SK-N-SH (cell line): Measurements from ENCODE around the gene CFHR5. TPM values are rescaled to one million over a fixed set of nuclear protein-coding genes. Genes with fewer than 3 reads are reported as not detected.

Experiments used
- CTCF ChIA-PET: fragments of 300-600, 350-600 bp; formaldehyde crosslinking; extraction: SDS; loops from one replicate; lab custom pipeline; 2021; lab: Yijun Ruan, JAX
- POLR2A ChIA-PET: fragments of 350-600 bp; sonication (Branson Sonifier 250); formaldehyde crosslinking; extraction: SDS; loops from one replicate; lab custom pipeline; 2020; ENCODE audit warnings: antibody characterized with exemption, inconsistent platforms; lab: Yijun Ruan, JAX
- DNase-seq: peaks from one replicate; pipeline ENCODE4 v3.0.0; 2012
- H2AFZ ChIP-seq: fragments of 200-600 bp; sonication (generic); 2 replicates; pipeline ENCODE4 v1.8.1; 2016; ENCODE audit warnings: antibody characterized with exemption, mild to moderate bottlenecking, low read depth
- H3F3A ChIP-seq: fragments of 200-600 bp; sonication (generic); replicated peaks from 2 replicates; pipeline ENCODE3; 2016; ENCODE audit warnings: antibody characterized with exemption, mild to moderate bottlenecking; ENCODE audit not compliant: insufficient read depth
- H3K27ac ChIP-seq, 2 experiments: fragments of 200-500 bp in 1 of 2; fragments of 200-600 bp in 1 of 2; sonication (Bioruptor generic) in 1 of 2; sonication (generic), shearing (Covaris generic) in 1 of 2; 2 replicates each; pipeline versions ENCODE4 v1.5.1 to v1.6.1; 2014 to 2016; ENCODE audit warnings: low read depth in 2 of 2, inconsistent platforms in 1 of 2, low read length in 1 of 2, mild to moderate bottlenecking in 1 of 2, mixed read lengths in 1 of 2
- H3K27me3 ChIP-seq: fragments of 200-600 bp; sonication (generic), shearing (Covaris generic); 2 replicates; pipeline ENCODE4 v1.6.1; 2016; ENCODE audit warnings: mixed run types; ENCODE audit not compliant: insufficient read depth
- H3K36me3 ChIP-seq, 2 experiments: fragments of 200-500 bp in 1 of 2; fragments of 200-600 bp in 1 of 2; sonication (Bioruptor generic) in 1 of 2; sonication (generic) in 1 of 2; replicated peaks in 1 of 2; 2 replicates each; pipeline versions ENCODE3 to v1.5.1; 2014 to 2016; ENCODE audit warnings: low read length in 1 of 2, mild to moderate bottlenecking in 1 of 2; ENCODE audit not compliant: insufficient read depth in 2 of 2, control insufficient read depth in 1 of 2
- H3K4me1 ChIP-seq, 2 experiments: fragments of 200-500 bp in 1 of 2; fragments of 200-600 bp in 1 of 2; sonication (Bioruptor generic) in 1 of 2; sonication (generic), shearing (Covaris generic) in 1 of 2; 2 replicates each; pipeline versions ENCODE4 v1.5.1 to v1.6.1; 2014 to 2016; ENCODE audit warnings: low read depth in 1 of 2, low read length in 1 of 2, mixed run types in 1 of 2; ENCODE audit not compliant: insufficient read depth in 2 of 2, control insufficient read depth in 1 of 2
- H3K4me2 ChIP-seq: fragments of 200-600 bp; sonication (generic), shearing (Covaris generic); 2 replicates; pipeline ENCODE4 v1.6.1; 2017; ENCODE audit warnings: mixed run types
- H3K4me3 ChIP-seq, 2 experiments: fragments of 200-500 bp in 1 of 2; fragments of 200-600 bp in 1 of 2; sonication (Bioruptor generic) in 1 of 2; sonication (generic), shearing (Covaris generic) in 1 of 2; 2 replicates each; pipeline versions ENCODE4 v1.5.1 to v1.8.1; 2014 to 2016; ENCODE audit warnings: low read depth in 2 of 2, inconsistent platforms in 1 of 2, low read length in 1 of 2, mild to moderate bottlenecking in 1 of 2, mixed read lengths in 1 of 2, moderate library complexity in 1 of 2
- H3K79me2 ChIP-seq: fragments of 200-600 bp; sonication (generic); 2 replicates; pipeline ENCODE4 v1.8.1; 2017; ENCODE audit warnings: mild to moderate bottlenecking; ENCODE audit not compliant: insufficient read depth
- H3K9ac ChIP-seq: fragments of 200-600 bp; sonication (generic); 2 replicates; pipeline ENCODE4 v1.6.1; 2017; ENCODE audit warnings: mixed run types
- H3K9me2 ChIP-seq: fragments of 200-600 bp; sonication (generic); 2 replicates; pipeline ENCODE4 v1.6.1; 2017; ENCODE audit warnings: mixed run types
- H3K9me3 ChIP-seq: fragments of 200-600 bp; sonication (generic); 2 replicates; pipeline ENCODE4 v1.6.1; 2017; ENCODE audit warnings: mixed run types, mild to moderate bottlenecking, moderate library complexity
- H4K20me1 ChIP-seq: fragments of 200-600 bp; sonication (generic); 2 replicates; pipeline ENCODE4 v1.6.1; 2017; ENCODE audit warnings: mild to moderate bottlenecking, mixed run types; ENCODE audit not compliant: insufficient read depth
- CTCF ChIP-seq: fragments of 200-600 bp; sonication (generic); IDR thresholded peaks from 2 replicates; pipeline ENCODE4 v1.6.1; 2017; ENCODE audit warnings: antibody characterized with exemption, mild to moderate bottlenecking, moderate library complexity
- ELF1 ChIP-seq: IDR thresholded peaks from 2 replicates; pipeline ENCODE4 v1.4.0; 2012
- EP300 ChIP-seq, 2 experiments: IDR thresholded peaks; 2 replicates each; pipeline versions ENCODE4 v1.4.0 to v1.6.1; 2012; ENCODE audit warnings: borderline replicate concordance in 1 of 2, low read depth in 1 of 2, low read length in 1 of 2
- EZH2phosphoT487 ChIP-seq: fragments of 200-600 bp; sonication (generic); IDR thresholded peaks from 2 replicates; pipeline ENCODE4 v1.6.1; 2017; ENCODE audit warnings: low read depth, mixed run types, mild to moderate bottlenecking, antibody characterized with exemption, moderate library complexity, borderline replicate concordance
- FOSL2 ChIP-seq: IDR thresholded peaks from 2 replicates; pipeline ENCODE4 v1.4.0; 2012; ENCODE audit warnings: low read depth, mild to moderate bottlenecking, moderate library complexity, borderline replicate concordance
- FOXJ3 ChIP-seq: sonication (generic); formaldehyde crosslinking; IDR thresholded peaks from 2 replicates; pipeline ENCODE4 v1.5.1; 2020; ENCODE audit warnings: mild to moderate bottlenecking, missing genetic modification reagents
- FOXM1 ChIP-seq: IDR thresholded peaks from 2 replicates; pipeline ENCODE4 v1.4.0; 2012; ENCODE audit warnings: low read depth, mild to moderate bottlenecking
- GABPA ChIP-seq: IDR thresholded peaks from 2 replicates; pipeline ENCODE4 v1.4.0; 2012; ENCODE audit warnings: low read depth, mild to moderate bottlenecking
- GATA2 ChIP-seq: sonication (generic); formaldehyde crosslinking; IDR thresholded peaks from 2 replicates; pipeline ENCODE4 v1.5.0; 2020; ENCODE audit warnings: mild to moderate bottlenecking, missing genetic modification reagents
- JUND ChIP-seq: IDR thresholded peaks from 2 replicates; pipeline ENCODE4 v1.4.0; 2012
- MAX ChIP-seq: IDR thresholded peaks from 2 replicates; pipeline ENCODE4 v1.4.0; 2012; ENCODE audit warnings: low read depth
- MXI1 ChIP-seq: IDR thresholded peaks from 2 replicates; pipeline ENCODE4 v1.6.1; 2012; ENCODE audit warnings: mild to moderate bottlenecking, low read depth, low read length, improper control_type of control experiment
- NRF1 ChIP-seq: IDR thresholded peaks from 2 replicates; pipeline ENCODE4 v1.6.1; 2012; ENCODE audit warnings: low read depth, mild to moderate bottlenecking, low read length
- POLR2AphosphoS5 ChIP-seq: IDR thresholded peaks from 2 replicates; pipeline ENCODE4 v1.6.1; 2012; ENCODE audit warnings: low read depth, low read length
- RAD21 ChIP-seq: IDR thresholded peaks from 2 replicates; pipeline ENCODE4 v1.6.1; 2012; ENCODE audit warnings: mild to moderate bottlenecking, low read length
- REST ChIP-seq: IDR thresholded peaks from 2 replicates; pipeline ENCODE4 v1.6.1; 2012; ENCODE audit warnings: mild to moderate bottlenecking, low read depth, low read length, moderate library complexity
- RFX5 ChIP-seq: IDR thresholded peaks from 2 replicates; pipeline ENCODE4 v1.6.1; 2012; ENCODE audit warnings: mild to moderate bottlenecking, improper control_type of control experiment, low read length
- TAF1 ChIP-seq: IDR thresholded peaks from 2 replicates; pipeline ENCODE4 v1.6.1; 2012; ENCODE audit warnings: low read depth, mild to moderate bottlenecking, low read length, moderate library complexity, borderline replicate concordance
- TCF12 ChIP-seq: IDR thresholded peaks from 2 replicates; pipeline ENCODE4 v1.4.0; 2012
- TEAD4 ChIP-seq: IDR thresholded peaks from 2 replicates; pipeline ENCODE4 v1.4.0; 2012; ENCODE audit warnings: mild to moderate bottlenecking, borderline replicate concordance; ENCODE audit not compliant: insufficient read depth
- YY1 ChIP-seq: IDR thresholded peaks from 2 replicates; pipeline ENCODE4 v1.4.0; 2012; ENCODE audit warnings: low read depth, mild to moderate bottlenecking
- WGBS: methylation state at CpG from one replicate; pipeline ENCODE4 v1.1.6; 2017; ENCODE audit warnings: low lambda C conversion rate; 5-methylcytosine and 5-hydroxymethylcytosine counted together
- polyA plus RNA-seq, 3 experiments: library from polyadenylated mRNA; depleted of rRNA; stranded (reverse); fragments of >200 nt; gene quantifications; 2 replicates each; pipeline ENCODE4 v1.2.3, GENCODE V29; 2012

The CFHR5 gene
- polyA plus RNA-seq, 1 of the 3 experiments (the other 2 are of a cell fraction), result not detected

GRCh38 chr1:196955926-196956325, 21.4 kb upstream of the CFHR5 start:
- TF ChIP-seq YY1, result no peak
- TF ChIP-seq TAF1, result no peak
- no peak for TF ChIP-seq RFX5
- no peak for TF ChIP-seq MXI1
- TF ChIP-seq CTCF, result no peak
- TF ChIP-seq TCF12, result no peak
- no peak for TF ChIP-seq POLR2AphosphoS5
- TF ChIP-seq EP300 (IDR thresholded peaks at IDR 0.05; ENCODE audit: borderline replicate concordance in 1 of 2, low read depth in 1 of 2, low read length in 1 of 2), result no peak
- no peak for TF ChIP-seq TEAD4
- no peak for TF ChIP-seq ELF1
- no peak for TF ChIP-seq NRF1
- TF ChIP-seq FOXM1, result no peak
- TF ChIP-seq RAD21, result no peak
- TF ChIP-seq GABPA, result no peak
- no peak for TF ChIP-seq GATA2 (CRISPR knock-in tag)
- no peak for TF ChIP-seq FOXJ3
- TF ChIP-seq MAX, result no peak
- no peak for TF ChIP-seq FOSL2
- 65% methylated on average over 1 of the region's 1 CpG for WGBS
- Histone ChIP-seq H3K27ac (no peak overlapping the region), H3K27me3 (no peaks in the 10 kb centered on the region), H3K79me2 (no peaks in the 10 kb centered on the region), H2AFZ (no peak overlapping the region), H3K4me3 (no peak overlapping the region), H3K4me1 (no peaks in the 10 kb centered on the region), H3K9me3 (no peaks in the 10 kb centered on the region), H3K9ac (no peak overlapping the region), H4K20me1 (no peaks in the 10 kb centered on the region), H3K36me3 (no peaks in the 10 kb centered on the region), H3K9me2 (no peaks in the 10 kb centered on the region), H3K4me2 (no peak overlapping the region), H3F3A (no peaks in the 10 kb centered on the region)
- no peak for DNase-seq
- ChIA-PET CTCF (no interaction called here), POLR2A (no interaction called here)

- Histone ChIP-seq H3K4me3 (no peak overlapping the region), H3K27me3 (no peaks in the 10 kb centered on the region), H3K4me2 (no peak overlapping the region), H3K27ac (no peak overlapping the region), H3K4me1 (no peaks in the 10 kb centered on the region), H3F3A (no peaks in the 10 kb centered on the region), H3K79me2 (no peaks in the 10 kb centered on the region), H3K36me3 (no peaks in the 10 kb centered on the region), H4K20me1 (no peaks in the 10 kb centered on the region), H3K9ac (no peak overlapping the region), H3K9me2 (no peaks in the 10 kb centered on the region), H3K9me3 (no peaks in the 10 kb centered on the region), H2AFZ (no peak overlapping the region)
- 11% methylated on average over 3 of the region's 3 CpGs for WGBS
- ChIA-PET POLR2A (no interaction called here), CTCF (no interaction called here)
- no peak for DNase-seq
- no peak for TF ChIP-seq CTCF
- no peak for TF ChIP-seq REST
- TF ChIP-seq RAD21, result no peak
- no peak for TF ChIP-seq MXI1
- TF ChIP-seq JUND, result no peak
- no peak for TF ChIP-seq TEAD4
- no peak for TF ChIP-seq RFX5
- TF ChIP-seq EP300 (IDR thresholded peaks at IDR 0.05; ENCODE audit: borderline replicate concordance in 1 of 2, low read depth in 1 of 2, low read length in 1 of 2), result no peak
- no peak for TF ChIP-seq EZH2phosphoT487
Observed at GRCh38 chr1:196960854-196961253, 16.5 kb upstream of the CFHR5 start.
